ENCODE results near the gene VWA3A.
"Not testable (repeated sequence)": the region's sequence is repeated elsewhere in the genome, so short reads cannot be mapped to it uniquely, and the experiment has no call there.

GRCh38 chr16:22153078-22153477, 60.7 kb downstream of the VWA3A start:
- TF ChIP-seq CTCF (conservative IDR thresholded peaks at IDR 0.05; ENCODE audit: low read depth, low read length); MAFK (IDR thresholded peaks at IDR 0.05; ENCODE audit: low read depth, low read length); MAZ (IDR thresholded peaks at IDR 0.05; ENCODE audit: borderline replicate concordance, low read depth, low read length); RFX5 (IDR thresholded peaks at IDR 0.05; ENCODE audit: low read depth, low read length); NFE2L2 (IDR thresholded peaks at IDR 0.05; ENCODE audit: low read depth, low read length); CHD1 (IDR thresholded peaks at IDR 0.05; ENCODE audit: low read depth, low read length); POLR2A (IDR thresholded peaks at IDR 0.05; ENCODE audit: low read depth, low read length); CEBPB (IDR thresholded peaks at IDR 0.05; ENCODE audit: low read depth, low read length); RCOR1 (IDR thresholded peaks at IDR 0.05; ENCODE audit: insufficient replicate concordance, low read length); SMC3 (IDR thresholded peaks at IDR 0.05; ENCODE audit: low read depth, low read length); MXI1 (IDR thresholded peaks at IDR 0.05; ENCODE audit: borderline replicate concordance, low read depth, low read length); RAD21 (IDR thresholded peaks at IDR 0.05; ENCODE audit: low read length): not testable (repeated sequence)

Measured in IMR-90 (cell line).